MM.1S (cell line): ENCODE data around the gene TTPAL.

Source experiments
- DNase-seq: peaks from one replicate; pipeline ENCODE4 v3.0.0-alpha.2; 2015
- H2AFZ ChIP-seq: fragments of 300-600 bp; sonication (generic); 2 replicates; pipeline ENCODE4 v1.6.0; 2016; ENCODE audit warnings: antibody characterized with exemption, low read length
- H3F3A ChIP-seq: fragments of 300-600 bp; sonication (generic); 2 replicates; pipeline ENCODE4 v1.6.1; 2016; ENCODE audit warnings: mild to moderate bottlenecking, antibody characterized with exemption, low read length, moderate library complexity, mixed read lengths; ENCODE audit not compliant: insufficient read depth
- H3K27ac ChIP-seq: fragments of 300-600 bp; sonication (generic); 2 replicates; pipeline ENCODE4 v1.5.1; 2016; ENCODE audit warnings: mild to moderate bottlenecking, low read length
- H3K27me3 ChIP-seq: fragments of 300-600 bp; sonication (generic); replicated peaks from 2 replicates; pipeline ENCODE4 v1.6.0; 2016; ENCODE audit warnings: low read length; ENCODE audit not compliant: insufficient read depth
- H3K36me3 ChIP-seq: fragments of 300-600 bp; sonication (generic); replicated peaks from 2 replicates; pipeline ENCODE4 v1.6.1; 2016; ENCODE audit warnings: mild to moderate bottlenecking, low read length, mixed read lengths; ENCODE audit not compliant: insufficient read depth
- H3K4me1 ChIP-seq: fragments of 300-600 bp; sonication (generic); 2 replicates; pipeline ENCODE4 v1.6.1; 2016; ENCODE audit warnings: low read length, mixed read lengths
- H3K4me2 ChIP-seq: fragments of 300-600 bp; sonication (generic); 2 replicates; pipeline ENCODE4 v1.6.0; 2016; ENCODE audit warnings: low read depth, low read length
- H3K4me3 ChIP-seq: fragments of 300-600 bp; sonication (generic); 2 replicates; pipeline ENCODE4 v1.5.1; 2016; ENCODE audit warnings: low read length, mixed read lengths
- H3K79me2 ChIP-seq: fragments of 300-600 bp; sonication (generic); 2 replicates; pipeline ENCODE4 v1.6.1; 2016; ENCODE audit warnings: mixed run types, low read length, mixed read lengths
- H3K9ac ChIP-seq: fragments of 300-600 bp; sonication (generic); 2 replicates; pipeline ENCODE4 v1.6.1; 2016; ENCODE audit warnings: low read length, mixed read lengths
- H3K9me2 ChIP-seq: fragments of 300-600 bp; sonication (generic); replicated peaks from 2 replicates; pipeline ENCODE4 v1.6.1; 2016; ENCODE audit warnings: mild to moderate bottlenecking, low read length, mixed read lengths; ENCODE audit not compliant: insufficient read depth
- H3K9me3 ChIP-seq: fragments of 300-600 bp; sonication (generic); replicated peaks from 2 replicates; pipeline ENCODE4 v1.6.1; 2016; ENCODE audit warnings: mild to moderate bottlenecking, low read length, mixed read lengths; ENCODE audit not compliant: insufficient read depth
- H4K20me1 ChIP-seq: fragments of 300-600 bp; sonication (generic); 2 replicates; pipeline ENCODE4 v1.6.1; 2016; ENCODE audit warnings: mild to moderate bottlenecking, low read length, moderate library complexity, mixed read lengths; ENCODE audit not compliant: insufficient read depth
- EZH2 ChIP-seq: fragments of 300-600 bp; sonication (generic); optimal IDR thresholded peaks from 2 replicates; pipeline ENCODE3; 2017; ENCODE audit warnings: low read depth, mild to moderate bottlenecking, antibody characterized with exemption, low read length, mixed read lengths
- EZH2phosphoT487 ChIP-seq: fragments of 300-600 bp; sonication (generic); IDR thresholded peaks from 2 replicates; pipeline ENCODE4 v1.6.1; 2018; ENCODE audit warnings: antibody characterized with exemption, low read length
- TF ChIP-seq, protein P1 (sequence below): fragments of 300-600 bp; sonication (generic); IDR thresholded peaks from 2 replicates; pipeline ENCODE4 v1.5.1; 2016; ENCODE audit warnings: antibody characterized with exemption, low read length, mixed read lengths

The TTPAL gene

DNA sequence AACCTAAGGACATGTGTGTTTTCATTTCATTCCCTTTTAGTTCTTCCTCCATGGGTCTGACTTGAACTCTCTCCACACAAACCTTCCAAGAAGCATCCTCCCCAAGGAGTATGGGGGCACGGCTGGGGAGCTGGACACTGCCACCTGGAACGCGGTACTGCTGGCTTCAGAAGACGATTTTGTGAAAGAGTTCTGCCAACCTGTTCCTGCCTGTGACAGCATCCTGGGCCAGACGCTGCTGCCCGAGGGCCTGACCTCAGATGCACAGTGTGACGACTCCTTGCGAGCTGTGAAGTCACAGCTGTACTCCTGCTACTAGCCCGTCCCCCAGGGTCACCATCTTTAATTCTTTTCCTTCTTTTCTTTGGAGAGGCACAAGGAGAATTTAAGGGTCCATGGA lies 13.5 kb downstream of the TTPAL start:
- Histone ChIP-seq H3K4me2 (peak overlapping the region; percentile 43; the same call in 1 of the 2 replicates), H3F3A (peaks cover 13% of the 10 kb centered on the region), H3K36me3 (no peaks in the 10 kb centered on the region), H3K79me2 (no peaks in the 10 kb centered on the region), H3K4me3 (no peak overlapping the region), H3K4me1 (peaks cover 32% of the 10 kb centered on the region), H3K9ac (peak overlapping the region; percentile 11; the same call in 1 of the 2 replicates), H3K9me3 (no peaks in the 10 kb centered on the region), H3K9me2 (no peaks in the 10 kb centered on the region), H4K20me1 (no peaks in the 10 kb centered on the region), H3K27me3 (no peaks in the 10 kb centered on the region), H2AFZ (no peak overlapping the region), H3K27ac (peak overlapping the region; percentile 86; the same call in 1 of the 2 replicates)
- no peak for DNase-seq
- TF ChIP-seq EZH2 = no peak
- no peak for TF ChIP-seq EZH2phosphoT487
- TF ChIP-seq, protein P1, sequence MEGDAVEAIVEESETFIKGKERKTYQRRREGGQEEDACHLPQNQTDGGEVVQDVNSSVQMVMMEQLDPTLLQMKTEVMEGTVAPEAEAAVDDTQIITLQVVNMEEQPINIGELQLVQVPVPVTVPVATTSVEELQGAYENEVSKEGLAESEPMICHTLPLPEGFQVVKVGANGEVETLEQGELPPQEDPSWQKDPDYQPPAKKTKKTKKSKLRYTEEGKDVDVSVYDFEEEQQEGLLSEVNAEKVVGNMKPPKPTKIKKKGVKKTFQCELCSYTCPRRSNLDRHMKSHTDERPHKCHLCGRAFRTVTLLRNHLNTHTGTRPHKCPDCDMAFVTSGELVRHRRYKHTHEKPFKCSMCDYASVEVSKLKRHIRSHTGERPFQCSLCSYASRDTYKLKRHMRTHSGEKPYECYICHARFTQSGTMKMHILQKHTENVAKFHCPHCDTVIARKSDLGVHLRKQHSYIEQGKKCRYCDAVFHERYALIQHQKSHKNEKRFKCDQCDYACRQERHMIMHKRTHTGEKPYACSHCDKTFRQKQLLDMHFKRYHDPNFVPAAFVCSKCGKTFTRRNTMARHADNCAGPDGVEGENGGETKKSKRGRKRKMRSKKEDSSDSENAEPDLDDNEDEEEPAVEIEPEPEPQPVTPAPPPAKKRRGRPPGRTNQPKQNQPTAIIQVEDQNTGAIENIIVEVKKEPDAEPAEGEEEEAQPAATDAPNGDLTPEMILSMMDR = no peak

DNA sequence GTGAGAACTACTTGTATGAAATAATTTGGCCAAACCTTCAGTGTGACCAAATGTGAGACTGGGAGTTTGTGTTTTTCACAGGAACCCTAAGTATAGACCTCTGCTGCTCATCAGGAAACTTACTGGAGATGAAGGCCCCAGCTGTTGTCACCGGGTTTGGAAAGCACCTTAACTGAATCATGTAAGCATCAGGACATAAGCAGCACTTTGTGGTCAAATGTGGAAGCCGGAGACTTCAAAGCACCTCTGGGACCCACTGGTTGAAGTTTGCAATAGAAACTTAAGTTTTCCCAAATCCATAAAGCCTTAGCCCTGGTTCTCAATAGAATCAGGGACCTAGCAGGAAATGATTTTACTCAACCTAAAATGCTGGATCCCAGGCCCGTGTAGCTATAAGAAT lies 14.3 kb downstream of the TTPAL start:
- TF ChIP-seq EZH2phosphoT487 (no peak), EZH2 (no peak)
- TF ChIP-seq, protein P1 = no peak
- peak; percentile 86 for DNase-seq
- H3K36me3 ChIP-seq = no peaks in the 10 kb centered on the region

DNA sequence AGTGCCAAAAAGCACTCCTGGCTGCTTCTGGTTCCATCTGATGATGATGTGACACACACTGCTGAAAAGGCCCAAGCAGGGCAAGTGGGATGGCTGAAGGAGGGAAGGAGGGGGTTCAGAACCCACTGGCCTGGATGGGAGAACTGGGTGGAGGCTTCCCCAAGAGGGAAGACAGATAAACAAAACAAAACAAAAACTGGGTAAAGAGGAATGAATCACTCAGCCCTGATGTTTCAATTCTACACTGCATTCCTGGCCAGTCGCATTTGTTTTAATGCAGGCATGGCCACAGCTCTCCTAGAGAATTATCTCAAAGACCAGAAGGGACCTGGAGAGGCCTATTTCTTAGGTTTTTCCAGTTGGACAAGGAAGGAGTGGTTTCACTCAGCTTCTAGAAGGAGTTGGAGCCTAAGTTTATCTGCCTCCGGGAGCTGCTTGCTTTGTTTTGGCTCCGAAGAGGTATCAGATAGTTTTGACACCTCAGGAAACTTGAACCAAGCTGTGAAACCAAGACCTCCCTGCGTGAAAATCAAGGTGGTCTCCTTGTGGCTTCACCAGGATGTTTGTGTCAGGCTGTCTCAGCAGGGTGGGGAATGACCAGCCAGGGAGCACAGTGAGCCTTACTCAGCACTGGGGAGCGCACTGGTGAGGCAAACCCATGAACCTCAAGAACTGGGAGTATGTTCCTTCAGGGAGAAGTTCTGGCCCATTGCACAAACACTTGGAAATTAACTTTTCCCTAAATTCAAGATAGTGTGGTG lies 16.1 kb downstream of the TTPAL start:
- no peak overlapping the region for H3K9ac ChIP-seq
- no peak overlapping the region for H3K4me3 ChIP-seq
- no peaks in the 10 kb centered on the region for H3K27me3 ChIP-seq
- DNase-seq = no peak
- H3K4me2 ChIP-seq = no peak overlapping the region
- H3K9me3 ChIP-seq = no peaks in the 10 kb centered on the region
- H3K36me3 ChIP-seq = 0 out of 2 replicates have a peak, but pooled peaks cover 3% of the 10 kb centered on the region
- no peaks in the 10 kb centered on the region for H3K9me2 ChIP-seq
- no peak overlapping the region for H3K27ac ChIP-seq
- H3F3A ChIP-seq = peaks cover 13% of the 10 kb centered on the region
- no peaks in the 10 kb centered on the region for H4K20me1 ChIP-seq
- H2AFZ ChIP-seq = no peak overlapping the region
- peaks cover 32% of the 10 kb centered on the region for H3K4me1 ChIP-seq
- H3K79me2 ChIP-seq = no peaks in the 10 kb centered on the region
- TF ChIP-seq, protein P1 = no peak
- TF ChIP-seq EZH2phosphoT487 (no peak), EZH2 (no peak)

More for the DNA sequence above, 14.3 kb downstream of the TTPAL start:
- Histone ChIP-seq H3K4me2 (peak overlapping the region; percentile 43; the same call in 1 of the 2 replicates), H3K4me3 (no peak overlapping the region), H3F3A (peaks cover 13% of the 10 kb centered on the region), H3K4me1 (peaks cover 32% of the 10 kb centered on the region), H3K9me2 (no peaks in the 10 kb centered on the region), H3K9me3 (no peaks in the 10 kb centered on the region), H3K9ac (peak overlapping the region; percentile 11; the same call in 1 of the 2 replicates), H3K27ac (peak overlapping the region; percentile 86), H3K27me3 (no peaks in the 10 kb centered on the region), H4K20me1 (no peaks in the 10 kb centered on the region), H3K79me2 (no peaks in the 10 kb centered on the region), H2AFZ (no peak overlapping the region)
